Keratinocyte (primary cell): Measurements from ENCODE around the gene TSC22D3. TPM values are rescaled to one million over a fixed set of nuclear protein-coding genes. Genes with fewer than 3 reads are reported as not detected.
"Not testable (repeated sequence)": the region's sequence is repeated elsewhere in the genome, so short reads cannot be mapped to it uniquely, and the experiment has no call there.

Source experiments
- DNase-seq: peaks from one replicate; pipeline ENCODE4 v3.0.0-alpha.2; 2011; ENCODE audit warnings: low read depth, missing footprints, low spot score
- FAIRE-seq: peaks from 2 replicates; lab custom pipeline; 2011; peaks lifted over from hg19 to GRCh38; lab: Jason Lieb, UNC
- H2AFZ ChIP-seq: 2 replicates; pipeline ENCODE4 v1.6.0; 2012; ENCODE audit warnings: low read length, control low read depth, inconsistent platforms; ENCODE audit not compliant: control insufficient read depth
- H3K27ac ChIP-seq: 2 replicates; pipeline ENCODE4 v1.5.1; 2011; ENCODE audit warnings: low read length; ENCODE audit not compliant: control insufficient read depth, insufficient read depth
- H3K27me3 ChIP-seq: 3 replicates; pipeline ENCODE4 v1.6.0; 2011; ENCODE audit warnings: low read length; ENCODE audit not compliant: control insufficient read depth, insufficient read depth; ENCODE audit errors: extremely low read depth
- H3K36me3 ChIP-seq, 2 experiments: 2 replicates in 1 of 2; 3 replicates in 1 of 2; pipeline ENCODE4 v1.5.1; 2011; ENCODE audit warnings: low read length in 2 of 2, mild to moderate bottlenecking in 1 of 2; ENCODE audit not compliant: control insufficient read depth in 2 of 2, insufficient read depth in 2 of 2; ENCODE audit errors: extremely low read depth in 1 of 2
- H3K4me1 ChIP-seq: 3 replicates; pipeline ENCODE4 v1.5.1; 2011; ENCODE audit warnings: low read length; ENCODE audit not compliant: control insufficient read depth, insufficient read depth; ENCODE audit errors: extremely low read depth
- H3K4me2 ChIP-seq: 3 replicates; pipeline ENCODE4 v1.6.0; 2011; ENCODE audit warnings: low read depth, low read length; ENCODE audit not compliant: control insufficient read depth, insufficient read depth; ENCODE audit errors: extremely low read depth
- H3K4me3 ChIP-seq, 3 experiments: fragments of 200-600 bp in 1 of 3; sonication (generic) in 1 of 3; 2 replicates in 2 of 3; 3 replicates in 1 of 3; pipeline ENCODE4 v1.5.1; 2011 to 2016; ENCODE audit warnings: low read length in 3 of 3, mild to moderate bottlenecking in 3 of 3, control low read depth in 2 of 3, inconsistent platforms in 1 of 3, low read depth in 1 of 3, mixed read lengths in 1 of 3, mixed run types in 1 of 3, moderate library complexity in 1 of 3; ENCODE audit not compliant: control insufficient read depth in 2 of 3, insufficient read depth in 2 of 3; ENCODE audit errors: extremely low read depth in 1 of 3
- H3K79me2 ChIP-seq: 2 replicates; pipeline ENCODE4 v1.6.0; 2012; ENCODE audit warnings: low read length; ENCODE audit not compliant: control insufficient read depth, insufficient read depth
- H3K9ac ChIP-seq: 3 replicates; pipeline ENCODE4 v1.6.0; 2011; ENCODE audit warnings: low read length; ENCODE audit not compliant: control insufficient read depth, insufficient read depth; ENCODE audit errors: extremely low read depth
- H3K9me1 ChIP-seq: 3 replicates; pipeline ENCODE4 v1.6.0; 2011; ENCODE audit warnings: low read length; ENCODE audit not compliant: control insufficient read depth, insufficient read depth; ENCODE audit errors: extremely low read depth
- H3K9me3 ChIP-seq: 2 replicates; pipeline ENCODE4 v1.5.1; 2012; ENCODE audit warnings: low read depth, low read length; ENCODE audit not compliant: control insufficient read depth
- H4K20me1 ChIP-seq: 3 replicates; pipeline ENCODE4 v1.6.0; 2011; ENCODE audit warnings: low read length; ENCODE audit not compliant: control insufficient read depth, insufficient read depth; ENCODE audit errors: extremely low read depth
- EZH2 ChIP-seq: IDR thresholded peaks from one replicate; pipeline ENCODE4 v1.6.1; 2012; ENCODE audit warnings: inconsistent platforms, mild to moderate bottlenecking, low read length, moderate library complexity
- dilution Hi-C: fragments of 300-500 bp; cut with MboI; formaldehyde crosslinking; loops from one replicate; pipeline ENCODE4 v1.7.0; 2020; ENCODE audit warnings: low sequenced_read_pairs; ENCODE audit not compliant: extremely low pct_ligation_motif_present
- polyA plus RNA-seq, 5 experiments: library from polyadenylated mRNA; depleted of rRNA in 3 of 5; stranded (reverse) in 3 of 5; stranded (forward) in 1 of 5; unstranded in 1 of 5; fragments of >200 nt; gene quantifications; 1 replicate in 1 of 5; 2 replicates in 3 of 5; 3 replicates in 1 of 5; pipeline versions ENCODE4 v1.2.1 to v1.2.3, GENCODE V29; 2011 to 2012; ENCODE audit warnings: missing spikeins in 2 of 5, low read depth in 1 of 5, low replicate concordance in 1 of 5
- TF ChIP-seq, protein P1 (sequence below), 3 experiments: IDR thresholded peaks in 1 of 3; conservative IDR thresholded peaks in 1 of 3; optimal IDR thresholded peaks in 1 of 3; 2 replicates in 2 of 3; 3 replicates in 1 of 3; pipeline versions ENCODE3 to v1.5.1; 2011; ENCODE audit warnings: low read length in 3 of 3, mild to moderate bottlenecking in 3 of 3, moderate library complexity in 2 of 3, control low read depth in 1 of 3, inconsistent platforms in 1 of 3; ENCODE audit not compliant: insufficient read depth in 2 of 3; ENCODE audit errors: extremely low read depth in 1 of 3

The TSC22D3 gene
- polyA plus RNA-seq, 1 donor (not counting 4 experiments of a cell fraction or from before 2014, with no cell fraction given), result 48.5 TPM

DNA sequence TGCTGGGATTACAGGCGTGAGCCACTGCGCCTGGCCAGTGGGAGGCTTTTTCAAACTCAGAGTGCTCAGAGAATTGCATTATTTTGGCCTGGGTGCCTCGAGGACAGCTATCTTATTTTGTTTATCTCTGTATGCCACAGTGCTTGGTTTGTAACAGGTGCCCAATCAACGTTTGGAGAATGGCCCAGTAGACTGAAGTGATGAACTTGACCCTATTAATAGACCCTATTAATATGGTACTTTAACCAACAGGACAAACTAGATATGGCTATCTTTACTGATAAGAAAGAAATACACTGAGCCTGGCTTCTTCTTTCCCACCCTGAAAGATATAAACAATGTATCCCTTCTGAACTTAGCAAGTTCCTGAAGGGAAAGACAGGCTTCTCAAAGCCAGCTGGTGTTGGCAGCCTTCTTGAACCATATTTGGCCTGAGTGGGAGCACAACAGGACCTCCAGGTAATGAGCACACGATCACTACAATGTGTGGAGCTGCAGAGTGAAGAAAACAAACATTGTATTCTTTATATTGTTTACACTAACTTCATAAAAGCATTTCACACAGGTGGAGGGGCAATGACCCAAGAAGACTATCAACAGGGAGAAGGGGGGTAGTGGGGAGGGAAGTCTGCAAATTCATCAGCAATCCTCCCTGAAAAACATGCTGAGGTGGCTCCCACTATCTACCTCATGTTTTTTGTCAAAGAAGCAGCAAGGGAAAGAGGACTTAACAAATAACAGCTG, 105.5 kb downstream of the TSC22D3 start:
- Histone ChIP-seq H3K4me3 (no peak overlapping the region), H3K27me3 (no peaks in the 10 kb centered on the region), H3K4me2 (no peak overlapping the region), H2AFZ (no peak overlapping the region), H3K27ac (no peak overlapping the region), H3K9me1 (no peaks in the 10 kb centered on the region), H4K20me1 (no peaks in the 10 kb centered on the region), H3K36me3 (no peaks in the 10 kb centered on the region), H3K9ac (no peak overlapping the region), H3K4me1 (peaks cover 18% of the 10 kb centered on the region), H3K79me2 (no peaks in the 10 kb centered on the region), H3K9me3 (no peaks in the 10 kb centered on the region)
- dilution Hi-C loops, result no loop called here
- no peak for TF ChIP-seq EZH2
- TF ChIP-seq, protein P1, sequence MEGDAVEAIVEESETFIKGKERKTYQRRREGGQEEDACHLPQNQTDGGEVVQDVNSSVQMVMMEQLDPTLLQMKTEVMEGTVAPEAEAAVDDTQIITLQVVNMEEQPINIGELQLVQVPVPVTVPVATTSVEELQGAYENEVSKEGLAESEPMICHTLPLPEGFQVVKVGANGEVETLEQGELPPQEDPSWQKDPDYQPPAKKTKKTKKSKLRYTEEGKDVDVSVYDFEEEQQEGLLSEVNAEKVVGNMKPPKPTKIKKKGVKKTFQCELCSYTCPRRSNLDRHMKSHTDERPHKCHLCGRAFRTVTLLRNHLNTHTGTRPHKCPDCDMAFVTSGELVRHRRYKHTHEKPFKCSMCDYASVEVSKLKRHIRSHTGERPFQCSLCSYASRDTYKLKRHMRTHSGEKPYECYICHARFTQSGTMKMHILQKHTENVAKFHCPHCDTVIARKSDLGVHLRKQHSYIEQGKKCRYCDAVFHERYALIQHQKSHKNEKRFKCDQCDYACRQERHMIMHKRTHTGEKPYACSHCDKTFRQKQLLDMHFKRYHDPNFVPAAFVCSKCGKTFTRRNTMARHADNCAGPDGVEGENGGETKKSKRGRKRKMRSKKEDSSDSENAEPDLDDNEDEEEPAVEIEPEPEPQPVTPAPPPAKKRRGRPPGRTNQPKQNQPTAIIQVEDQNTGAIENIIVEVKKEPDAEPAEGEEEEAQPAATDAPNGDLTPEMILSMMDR (optimal IDR thresholded peaks at IDR 0.05 in 1 of 3, IDR thresholded peaks at IDR 0.05 in 1 of 3, conservative IDR thresholded peaks at IDR 0.05 in 1 of 3; ENCODE audit: extremely low read depth in 1 of 3, insufficient read depth in 2 of 3, low read length in 3 of 3), result no peak
- DNase-seq (no peak), FAIRE-seq (no peak)

DNA sequence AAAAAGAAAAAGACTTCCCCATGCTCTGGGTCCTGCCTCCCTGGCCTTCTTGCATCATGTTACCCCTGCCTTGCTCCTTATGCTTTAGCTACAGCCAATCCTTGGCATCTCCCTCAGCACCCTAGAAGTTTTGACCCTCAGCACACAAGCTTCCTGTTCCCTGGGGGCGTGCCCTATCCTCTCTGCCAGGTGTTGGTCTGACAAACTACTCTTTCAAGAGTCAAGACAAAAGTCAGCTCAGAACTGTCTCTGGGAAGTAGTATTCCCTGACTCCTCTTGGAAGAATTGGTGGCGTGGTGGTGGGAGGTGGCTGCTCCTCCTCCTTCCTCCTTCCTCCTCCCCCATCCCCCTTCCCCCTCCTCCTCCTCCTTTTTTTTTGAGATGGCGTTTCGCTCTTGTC, 106.3 kb downstream of the TSC22D3 start:
- FAIRE-seq (no peak), DNase-seq (no peak)
- Histone ChIP-seq H2AFZ (no peak overlapping the region), H3K36me3 (no peaks in the 10 kb centered on the region), H3K9me1 (no peaks in the 10 kb centered on the region), H3K27ac (no peak overlapping the region), H3K79me2 (no peaks in the 10 kb centered on the region), H3K4me2 (no peak overlapping the region), H3K27me3 (no peaks in the 10 kb centered on the region), H3K4me1 (peaks cover 12% of the 10 kb centered on the region), H3K4me3 (no peak overlapping the region), H3K9me3 (no peaks in the 10 kb centered on the region), H3K9ac (no peak overlapping the region), H4K20me1 (no peaks in the 10 kb centered on the region)
- TF ChIP-seq, protein P1 (optimal IDR thresholded peaks at IDR 0.05 in 1 of 3, IDR thresholded peaks at IDR 0.05 in 1 of 3, conservative IDR thresholded peaks at IDR 0.05 in 1 of 3; ENCODE audit: extremely low read depth in 1 of 3, insufficient read depth in 2 of 3, low read length in 3 of 3), result no peak
- TF ChIP-seq EZH2, result no peak
- dilution Hi-C loops, result no loop called here

DNA sequence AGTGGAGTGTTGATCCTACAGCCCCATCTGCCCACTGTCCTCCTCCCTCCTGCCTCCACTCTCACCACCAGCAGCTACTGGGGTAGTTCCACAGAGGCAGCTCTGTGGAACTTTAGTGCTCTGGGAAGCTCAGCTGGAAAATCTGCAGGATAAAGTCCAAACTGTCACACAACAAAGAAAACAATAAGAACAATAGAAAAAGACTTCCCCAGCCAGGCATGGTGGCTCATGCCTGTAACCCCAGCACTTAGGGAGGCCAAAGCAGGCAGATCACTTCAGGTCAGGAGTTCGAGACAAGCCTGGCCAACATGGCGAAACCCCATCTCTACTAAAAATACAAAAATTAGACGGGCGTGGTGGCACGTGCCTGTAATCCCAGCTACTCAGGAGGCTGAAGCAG, 106.9 kb downstream of the TSC22D3 start:
- H3K27ac ChIP-seq, DNase-seq, H3K9me3 ChIP-seq, H3K9me1 ChIP-seq, H3K79me2 ChIP-seq, H4K20me1 ChIP-seq, H3K27me3 ChIP-seq, H3K36me3 ChIP-seq, H2AFZ ChIP-seq, FAIRE-seq, H3K4me1 ChIP-seq, dilution Hi-C loops, H3K4me3 ChIP-seq, H3K4me2 ChIP-seq, H3K9ac ChIP-seq: not testable (repeated sequence)
